HepG2 (cell line): ENCODE results near the gene ASIC2. TPM values are rescaled to one million over a fixed set of nuclear protein-coding genes. Genes with fewer than 3 reads are reported as not detected.

Experiments
- ATAC-seq: fragments of 200-7000 bp; cut with Tn5 transposase; 3 replicates; pipeline ENCODE4 v1.9.1; 2020; ENCODE audit warnings: mild to moderate bottlenecking, moderate library complexity
- BruUV-seq: library from RNA; stranded (reverse); fragments of 400-500 nt; replicated peaks from 2 replicates; lab custom pipeline; 2021; lab: Mats Ljungman, UMichigan
- CTCF ChIA-PET: fragments of 300-600 bp; formaldehyde crosslinking; extraction: SDS; loops from one replicate; lab custom pipeline; 2021; ENCODE audit warnings: low total read pairs, inconsistent platforms, low intra/inter-chr PET ratio; lab: Yijun Ruan, JAX
- POLR2A ChIA-PET: fragments of 350-600 bp; sonication (Branson Sonifier 250); formaldehyde crosslinking; loops from one replicate; lab custom pipeline; 2020; ENCODE audit warnings: antibody characterized with exemption, inconsistent platforms; lab: Yijun Ruan, JAX
- DNase-seq: peaks from one replicate; pipeline ENCODE4 v3.0.0-alpha.2; 2015; ENCODE audit warnings: low spot score
- FAIRE-seq: peaks from 3 replicates; lab custom pipeline; 2011; peaks lifted over from hg19 to GRCh38; lab: Jason Lieb, UNC
- H2AFZ ChIP-seq: one replicate; pipeline ENCODE4 v1.6.1; 2011; ENCODE audit warnings: low read length, inconsistent platforms
- H3K27ac ChIP-seq: fragments of 300-600 bp; 3 replicates; pipeline ENCODE4 v1.8.0; 2011; ENCODE audit warnings: mixed run types, mild to moderate bottlenecking, mixed read lengths, low read length, inconsistent platforms; ENCODE audit not compliant: insufficient read depth; ENCODE audit errors: extremely low read length
- H3K27me3 ChIP-seq, 2 experiments: fragments of 200-600 bp in 1 of 2; 2 replicates in 1 of 2; 3 replicates in 1 of 2; pipeline versions ENCODE4 v1.6.0 to v1.8.0; 2011; ENCODE audit warnings: low read length in 2 of 2, mild to moderate bottlenecking in 2 of 2, moderate library complexity in 2 of 2, inconsistent platforms in 1 of 2; ENCODE audit not compliant: insufficient read depth in 2 of 2, control insufficient read depth in 1 of 2
- H3K36me3 ChIP-seq, 2 experiments: fragments of 200-600 bp in 1 of 2; replicated peaks in 1 of 2; 2 replicates in 1 of 2; 3 replicates in 1 of 2; pipeline versions ENCODE4 v1.5.1 to v1.8.0; 2011; ENCODE audit warnings: low read length in 2 of 2, inconsistent platforms in 1 of 2; ENCODE audit not compliant: insufficient read depth in 2 of 2, control insufficient read depth in 1 of 2
- H3K4me1 ChIP-seq: 2 replicates; pipeline ENCODE4 v1.5.1; 2012; ENCODE audit warnings: low read length, inconsistent platforms; ENCODE audit not compliant: insufficient read depth
- H3K4me2 ChIP-seq: 2 replicates; pipeline ENCODE4 v1.6.0; 2011; ENCODE audit warnings: low read depth, low read length, inconsistent platforms
- H3K4me3 ChIP-seq, 3 experiments: fragments of 200-600 bp in 1 of 3; sonication (generic), shearing (Covaris generic) in 1 of 3; replicated peaks in 1 of 3; 2 replicates each; pipeline ENCODE4 v1.5.1; 2011 to 2016; ENCODE audit warnings: low read length in 3 of 3, inconsistent platforms in 2 of 3, low read depth in 2 of 3, mild to moderate bottlenecking in 2 of 3, control low read depth in 1 of 3, mixed read lengths in 1 of 3; ENCODE audit not compliant: insufficient read depth in 1 of 3
- H3K79me2 ChIP-seq: one replicate; pipeline ENCODE4 v1.6.1; 2011; ENCODE audit warnings: low read length, inconsistent platforms; ENCODE audit not compliant: insufficient read depth
- H3K9ac ChIP-seq: 2 replicates; pipeline ENCODE4 v1.6.0; 2011; ENCODE audit warnings: mild to moderate bottlenecking, low read depth, low read length, inconsistent platforms; ENCODE audit not compliant: insufficient read depth
- H3K9me3 ChIP-seq: 2 replicates; pipeline ENCODE4 v1.5.1; 2012; ENCODE audit warnings: mild to moderate bottlenecking, low read length
- H4K20me1 ChIP-seq: 2 replicates; pipeline ENCODE4 v1.6.0; 2011; ENCODE audit warnings: inconsistent platforms, mild to moderate bottlenecking, low read length, moderate library complexity; ENCODE audit not compliant: insufficient read depth
- EED ChIP-seq: sonication (generic); formaldehyde crosslinking; IDR thresholded peaks from 2 replicates; pipeline ENCODE4 v1.5.0; 2020; ENCODE audit warnings: mild to moderate bottlenecking, missing genetic modification reagents
- NFE2 ChIP-seq: sonication (generic); formaldehyde crosslinking; IDR thresholded peaks from 2 replicates; pipeline ENCODE4 v1.4.0; 2020; ENCODE audit warnings: missing genetic modification reagents
- RBAK ChIP-seq: sonication (generic); formaldehyde crosslinking; IDR thresholded peaks from 2 replicates; pipeline ENCODE4 v1.5.1; 2020; ENCODE audit warnings: mild to moderate bottlenecking, missing genetic modification reagents
- SAP130 ChIP-seq: IDR thresholded peaks from 2 replicates; pipeline ENCODE4 v1.6.1; 2016; ENCODE audit warnings: low read depth
- ZBTB42 ChIP-seq: sonication (generic); formaldehyde crosslinking; IDR thresholded peaks from 2 replicates; pipeline ENCODE4 v1.5.0; 2020; ENCODE audit warnings: mild to moderate bottlenecking, missing genetic modification reagents
- ZFP82 ChIP-seq: sonication (generic); formaldehyde crosslinking; IDR thresholded peaks from 2 replicates; pipeline ENCODE4 v1.5.1; 2020; ENCODE audit warnings: mild to moderate bottlenecking, missing genetic modification reagents, borderline replicate concordance
- ZKSCAN5 ChIP-seq: sonication (generic); formaldehyde crosslinking; IDR thresholded peaks from 2 replicates; pipeline ENCODE4 v1.5.1; 2020; ENCODE audit warnings: mild to moderate bottlenecking, missing genetic modification reagents
- ZMYM3 ChIP-seq: sonication (generic); formaldehyde crosslinking; IDR thresholded peaks from 2 replicates; pipeline ENCODE4 v1.5.1; 2020; ENCODE audit warnings: mild to moderate bottlenecking, missing genetic modification reagents
- ZNF674 ChIP-seq: sonication (generic); formaldehyde crosslinking; IDR thresholded peaks from 2 replicates; pipeline ENCODE4 v1.5.0; 2020; ENCODE audit warnings: low read depth, mild to moderate bottlenecking, missing genetic modification reagents
- ZNF773 ChIP-seq: sonication (generic); formaldehyde crosslinking; IDR thresholded peaks from 2 replicates; pipeline ENCODE4 v1.4.0; 2020; ENCODE audit warnings: missing genetic modification reagents, borderline replicate concordance
- ZNF841 ChIP-seq: sonication (generic); formaldehyde crosslinking; IDR thresholded peaks from 2 replicates; pipeline ENCODE4 v1.8.1; 2023; ENCODE audit warnings: missing genetic modification reagents, borderline replicate concordance
- WGBS: methylation state at CpG from one replicate; pipeline ENCODE4 v1.1.6; 2017; ENCODE audit warnings: low lambda C conversion rate; 5-methylcytosine and 5-hydroxymethylcytosine counted together
- in situ Hi-C: cut with HindIII; loops from 2 replicates; pipeline ENCODE4 v1.10.0; 2017; ENCODE audit warnings: low pct_unique_long_range_greater_than_20kb; ENCODE audit not compliant: extremely low pct_ligation_motif_present
- intact Hi-C: fragments of 100-400 bp; cut with micrococcal nuclease; formaldehyde crosslinking; loops from one replicate; pipeline ENCODE4 v1.10.0; 2022; ENCODE audit not compliant: unreplicated experiment
- polyA plus RNA-seq, 8 experiments: library from polyadenylated mRNA; depleted of rRNA in 3 of 8; stranded (reverse) in 7 of 8; unstranded in 1 of 8; fragments of >200 nt; fragmentation: Illumina TruSeq in 4 of 8; extraction: Trizol in 4 of 8; gene quantifications; 2 replicates each; pipeline versions ENCODE4 v1.2.1 to v1.2.3, GENCODE V29; 2011 to 2016; ENCODE audit warnings: low read depth in 4 of 8, missing spikeins in 1 of 8, mixed read lengths in 1 of 8; ENCODE audit not compliant: insufficient read depth in 1 of 8
- total RNA-seq, 5 experiments: library from RNA; depleted of rRNA; stranded (reverse); fragments of >200 nt; fragmentation: Illumina TruSeq; extraction: Trizol; gene quantifications; 2 replicates each; pipeline ENCODE4 v1.2.3, GENCODE V29; 2016; ENCODE audit warnings: low read depth in 1 of 5
- TF ChIP-seq, protein P1 (sequence below): IDR thresholded peaks from 2 replicates; pipeline ENCODE4 v1.6.1; 2016; ENCODE audit warnings: control low read depth
- TF ChIP-seq, protein P2 (sequence below), 2 experiments: IDR thresholded peaks; 2 replicates each; pipeline ENCODE4 v1.6.1; 2011 to 2012; ENCODE audit warnings: low read length in 2 of 2, borderline replicate concordance in 1 of 2, low read depth in 1 of 2, mild to moderate bottlenecking in 1 of 2, moderate library complexity in 1 of 2
- TF ChIP-seq, protein P3 (sequence below): fragments of 450-650 bp; IDR thresholded peaks from 2 replicates; pipeline ENCODE4 v1.6.1; 2016
- TF ChIP-seq, protein P4 (sequence below): IDR thresholded peaks from 2 replicates; pipeline ENCODE4 v1.6.1; 2018; ENCODE audit warnings: missing genetic modification reagents
- TF ChIP-seq, protein P5 (sequence below): sonication (generic); formaldehyde crosslinking; IDR thresholded peaks from 2 replicates; pipeline ENCODE4 v1.4.0; 2020; ENCODE audit warnings: missing genetic modification reagents

Gene ASIC2
- total and polyA plus RNA-seq, 2 of the 13 experiments (the other 11 are each of a cell fraction or from before 2014, with no cell fraction given) = not detected

DNA sequence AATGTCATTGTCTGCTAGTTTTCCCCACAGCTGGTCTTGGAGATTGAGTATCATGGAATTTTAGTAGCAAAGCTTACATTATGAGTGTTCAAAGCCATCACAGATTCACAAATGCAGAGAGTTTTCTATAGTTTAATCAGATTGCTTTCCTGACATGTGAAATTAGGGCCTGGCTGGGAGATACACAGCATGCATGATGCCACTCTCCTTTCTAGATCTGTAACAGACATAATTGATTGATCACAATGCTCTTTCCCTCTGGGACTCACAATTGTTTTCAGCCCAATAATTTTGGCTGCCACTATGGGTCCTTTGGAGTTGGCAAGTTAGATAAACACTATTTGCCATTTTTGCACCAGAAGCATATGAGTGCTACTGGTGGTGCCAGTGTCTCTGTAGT is 168.9 kb downstream of the ASIC2 start (continued):
- no peak for TF ChIP-seq ZBTB42 (CRISPR knock-in tag)
- TF ChIP-seq, protein P1, sequence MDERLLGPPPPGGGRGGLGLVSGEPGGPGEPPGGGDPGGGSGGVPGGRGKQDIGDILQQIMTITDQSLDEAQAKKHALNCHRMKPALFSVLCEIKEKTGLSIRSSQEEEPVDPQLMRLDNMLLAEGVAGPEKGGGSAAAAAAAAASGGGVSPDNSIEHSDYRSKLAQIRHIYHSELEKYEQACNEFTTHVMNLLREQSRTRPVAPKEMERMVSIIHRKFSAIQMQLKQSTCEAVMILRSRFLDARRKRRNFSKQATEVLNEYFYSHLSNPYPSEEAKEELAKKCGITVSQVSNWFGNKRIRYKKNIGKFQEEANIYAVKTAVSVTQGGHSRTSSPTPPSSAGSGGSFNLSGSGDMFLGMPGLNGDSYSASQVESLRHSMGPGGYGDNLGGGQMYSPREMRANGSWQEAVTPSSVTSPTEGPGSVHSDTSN = no peak
- TF ChIP-seq, protein P2, sequence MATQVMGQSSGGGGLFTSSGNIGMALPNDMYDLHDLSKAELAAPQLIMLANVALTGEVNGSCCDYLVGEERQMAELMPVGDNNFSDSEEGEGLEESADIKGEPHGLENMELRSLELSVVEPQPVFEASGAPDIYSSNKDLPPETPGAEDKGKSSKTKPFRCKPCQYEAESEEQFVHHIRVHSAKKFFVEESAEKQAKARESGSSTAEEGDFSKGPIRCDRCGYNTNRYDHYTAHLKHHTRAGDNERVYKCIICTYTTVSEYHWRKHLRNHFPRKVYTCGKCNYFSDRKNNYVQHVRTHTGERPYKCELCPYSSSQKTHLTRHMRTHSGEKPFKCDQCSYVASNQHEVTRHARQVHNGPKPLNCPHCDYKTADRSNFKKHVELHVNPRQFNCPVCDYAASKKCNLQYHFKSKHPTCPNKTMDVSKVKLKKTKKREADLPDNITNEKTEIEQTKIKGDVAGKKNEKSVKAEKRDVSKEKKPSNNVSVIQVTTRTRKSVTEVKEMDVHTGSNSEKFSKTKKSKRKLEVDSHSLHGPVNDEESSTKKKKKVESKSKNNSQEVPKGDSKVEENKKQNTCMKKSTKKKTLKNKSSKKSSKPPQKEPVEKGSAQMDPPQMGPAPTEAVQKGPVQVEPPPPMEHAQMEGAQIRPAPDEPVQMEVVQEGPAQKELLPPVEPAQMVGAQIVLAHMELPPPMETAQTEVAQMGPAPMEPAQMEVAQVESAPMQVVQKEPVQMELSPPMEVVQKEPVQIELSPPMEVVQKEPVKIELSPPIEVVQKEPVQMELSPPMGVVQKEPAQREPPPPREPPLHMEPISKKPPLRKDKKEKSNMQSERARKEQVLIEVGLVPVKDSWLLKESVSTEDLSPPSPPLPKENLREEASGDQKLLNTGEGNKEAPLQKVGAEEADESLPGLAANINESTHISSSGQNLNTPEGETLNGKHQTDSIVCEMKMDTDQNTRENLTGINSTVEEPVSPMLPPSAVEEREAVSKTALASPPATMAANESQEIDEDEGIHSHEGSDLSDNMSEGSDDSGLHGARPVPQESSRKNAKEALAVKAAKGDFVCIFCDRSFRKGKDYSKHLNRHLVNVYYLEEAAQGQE (IDR thresholded peaks at IDR 0.05; ENCODE audit: borderline replicate concordance in 1 of 2, low read depth in 1 of 2, low read length in 2 of 2) = no peak
- no peak for TF ChIP-seq ZNF841 (CRISPR knock-in tag)
- TF ChIP-seq, protein P3, sequence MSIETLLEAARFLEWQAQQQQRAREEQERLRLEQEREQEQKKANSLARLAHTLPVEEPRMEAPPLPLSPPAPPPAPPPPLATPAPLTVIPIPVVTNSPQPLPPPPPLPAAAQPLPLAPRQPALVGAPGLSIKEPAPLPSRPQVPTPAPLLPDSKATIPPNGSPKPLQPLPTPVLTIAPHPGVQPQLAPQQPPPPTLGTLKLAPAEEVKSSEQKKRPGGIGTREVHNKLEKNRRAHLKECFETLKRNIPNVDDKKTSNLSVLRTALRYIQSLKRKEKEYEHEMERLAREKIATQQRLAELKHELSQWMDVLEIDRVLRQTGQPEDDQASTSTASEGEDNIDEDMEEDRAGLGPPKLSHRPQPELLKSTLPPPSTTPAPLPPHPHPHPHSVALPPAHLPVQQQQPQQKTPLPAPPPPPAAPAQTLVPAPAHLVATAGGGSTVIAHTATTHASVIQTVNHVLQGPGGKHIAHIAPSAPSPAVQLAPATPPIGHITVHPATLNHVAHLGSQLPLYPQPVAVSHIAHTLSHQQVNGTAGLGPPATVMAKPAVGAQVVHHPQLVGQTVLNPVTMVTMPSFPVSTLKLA = no peak

DNA sequence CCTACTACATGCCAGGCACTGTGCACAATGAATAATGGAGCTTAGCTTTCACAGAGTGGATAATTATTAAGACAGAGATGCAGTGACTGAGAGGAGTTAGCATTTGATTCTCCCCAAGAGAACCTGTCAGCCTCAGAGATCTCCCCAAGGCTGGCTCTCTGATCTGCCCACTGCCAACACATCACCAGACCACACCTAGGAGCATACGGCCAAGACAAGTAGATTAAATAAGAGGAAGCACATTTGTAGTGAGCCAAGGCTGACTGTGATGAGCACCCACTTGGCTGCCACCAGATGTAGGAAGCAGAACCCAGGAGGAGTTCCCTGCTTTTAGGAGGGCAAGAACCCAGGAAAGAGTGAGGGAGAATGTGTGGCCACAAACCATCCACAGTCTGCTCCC is 171.3 kb downstream of the ASIC2 start:
- intact Hi-C loops = no loop called here
- Histone ChIP-seq H3K79me2 (no peaks in the 10 kb centered on the region), H3K9ac (no peak overlapping the region), H4K20me1 (no peaks in the 10 kb centered on the region), H3K4me1 (no peaks in the 10 kb centered on the region), H3K9me3 (no peaks in the 10 kb centered on the region), H3K27ac (no peak overlapping the region), H3K36me3 (no peaks in the 10 kb centered on the region), H3K4me2 (no peak overlapping the region), H2AFZ (no peak overlapping the region), H3K4me3 (no peak overlapping the region), H3K27me3 (peaks cover 2 to 11% of the 10 kb centered on the region in 2 experiments; a peak in 3 of 5 replicates)
- no peak for FAIRE-seq
- in situ Hi-C loops = no loop called here
- WGBS = 0% methylated on average over 1 of the region's 1 CpG
- no peak for ATAC-seq
- no TSS peak for BruUV-seq
- ChIA-PET CTCF (no interaction called here), POLR2A (no interaction called here)
- no peak for DNase-seq
- TF ChIP-seq NFE2 (no peak), SAP130 (CRISPR knock-in tag) (no peak), ZKSCAN5 (CRISPR knock-in tag) (no peak), ZNF773 (CRISPR knock-in tag) (no peak), RBAK (CRISPR knock-in tag) (no peak), ZMYM3 (no peak), ZFP82 (CRISPR knock-in tag) (no peak), ZNF674 (CRISPR knock-in tag) (no peak), EED (CRISPR knock-in tag) (no peak)
- TF ChIP-seq, protein P4, sequence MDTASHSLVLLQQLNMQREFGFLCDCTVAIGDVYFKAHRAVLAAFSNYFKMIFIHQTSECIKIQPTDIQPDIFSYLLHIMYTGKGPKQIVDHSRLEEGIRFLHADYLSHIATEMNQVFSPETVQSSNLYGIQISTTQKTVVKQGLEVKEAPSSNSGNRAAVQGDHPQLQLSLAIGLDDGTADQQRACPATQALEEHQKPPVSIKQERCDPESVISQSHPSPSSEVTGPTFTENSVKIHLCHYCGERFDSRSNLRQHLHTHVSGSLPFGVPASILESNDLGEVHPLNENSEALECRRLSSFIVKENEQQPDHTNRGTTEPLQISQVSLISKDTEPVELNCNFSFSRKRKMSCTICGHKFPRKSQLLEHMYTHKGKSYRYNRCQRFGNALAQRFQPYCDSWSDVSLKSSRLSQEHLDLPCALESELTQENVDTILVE = no peak
- TF ChIP-seq, protein P5, sequence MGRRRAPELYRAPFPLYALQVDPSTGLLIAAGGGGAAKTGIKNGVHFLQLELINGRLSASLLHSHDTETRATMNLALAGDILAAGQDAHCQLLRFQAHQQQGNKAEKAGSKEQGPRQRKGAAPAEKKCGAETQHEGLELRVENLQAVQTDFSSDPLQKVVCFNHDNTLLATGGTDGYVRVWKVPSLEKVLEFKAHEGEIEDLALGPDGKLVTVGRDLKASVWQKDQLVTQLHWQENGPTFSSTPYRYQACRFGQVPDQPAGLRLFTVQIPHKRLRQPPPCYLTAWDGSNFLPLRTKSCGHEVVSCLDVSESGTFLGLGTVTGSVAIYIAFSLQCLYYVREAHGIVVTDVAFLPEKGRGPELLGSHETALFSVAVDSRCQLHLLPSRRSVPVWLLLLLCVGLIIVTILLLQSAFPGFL (CRISPR knock-in tag) = no peak
